PFSK-1 (cell line): ENCODE measurements around the gene ELP5.

Experiments
- FOXP2 ChIP-seq: optimal IDR thresholded peaks from 2 replicates; pipeline ENCODE3; 2011; ENCODE audit warnings: borderline replicate concordance, control low read depth, inconsistent platforms; ENCODE audit not compliant: insufficient read depth; ENCODE audit errors: extremely low read length, extremely low read depth
- POLR2AphosphoS5 ChIP-seq: IDR thresholded peaks from 2 replicates; pipeline ENCODE4 v1.6.1; 2012; ENCODE audit warnings: low read depth, mild to moderate bottlenecking, control low read depth, low read length, moderate library complexity
- REST ChIP-seq, 2 experiments: IDR thresholded peaks; 2 replicates each; pipeline versions ENCODE4 v1.6.1 to v1.8.0; 2011 to 2012; ENCODE audit warnings: low read depth in 2 of 2, low read length in 2 of 2, control low read depth in 1 of 2, inconsistent platforms in 1 of 2, mild to moderate bottlenecking in 1 of 2, moderate library complexity in 1 of 2; ENCODE audit not compliant: insufficient read depth in 1 of 2
- SIN3A ChIP-seq: IDR thresholded peaks from 2 replicates; pipeline ENCODE4 v1.6.1; 2012; ENCODE audit warnings: mild to moderate bottlenecking, low read length, moderate library complexity, borderline replicate concordance; ENCODE audit not compliant: insufficient read depth

- TF ChIP-seq REST (IDR thresholded peaks at IDR 0.05; ENCODE audit: insufficient read depth in 1 of 2, low read depth in 2 of 2, low read length in 2 of 2) (peak in 1 of 2 experiments; percentile 5; a peak in 2 of 4 replicates), SIN3A (no peak), POLR2AphosphoS5 (peak; percentile 79; the same call in 1 of the 2 replicates), FOXP2 (no peak)
These were observed 55.1 kb downstream of the ELP5 start, which contains the start of gene EIF5A for GRCh38 chr17:7306911-7307685.
